IPS DF 4.7 (cell line): ENCODE measurements around the gene KCNK3.

Experiments used
- DNase-seq: peaks from one replicate; pipeline ENCODE4 v3.0.0-alpha.2; 2013; ENCODE audit warnings: low spot score; ENCODE audit errors: extremely low read depth

The KCNK3 gene

DNA sequence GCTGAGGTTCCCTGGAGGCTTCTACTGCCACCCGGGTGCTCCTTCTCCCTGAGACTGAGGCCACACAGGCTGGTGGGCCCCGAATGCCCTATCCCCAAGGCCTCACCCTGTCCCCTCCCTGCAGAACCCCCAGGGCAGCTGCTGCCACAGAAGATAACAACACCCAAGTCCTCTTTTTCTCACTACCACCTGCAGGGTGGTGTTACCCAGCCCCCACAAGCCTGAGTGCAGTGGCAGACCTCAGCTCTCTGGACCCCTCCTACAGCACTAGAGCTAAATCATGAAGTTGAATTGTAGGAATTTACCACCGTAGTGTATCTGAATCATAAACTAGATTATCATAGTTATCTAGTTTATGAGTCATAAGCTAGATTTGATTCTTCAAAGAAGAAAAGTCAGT lies 86.0 kb downstream of the KCNK3 start:
- DNase-seq: no peak

DNA sequence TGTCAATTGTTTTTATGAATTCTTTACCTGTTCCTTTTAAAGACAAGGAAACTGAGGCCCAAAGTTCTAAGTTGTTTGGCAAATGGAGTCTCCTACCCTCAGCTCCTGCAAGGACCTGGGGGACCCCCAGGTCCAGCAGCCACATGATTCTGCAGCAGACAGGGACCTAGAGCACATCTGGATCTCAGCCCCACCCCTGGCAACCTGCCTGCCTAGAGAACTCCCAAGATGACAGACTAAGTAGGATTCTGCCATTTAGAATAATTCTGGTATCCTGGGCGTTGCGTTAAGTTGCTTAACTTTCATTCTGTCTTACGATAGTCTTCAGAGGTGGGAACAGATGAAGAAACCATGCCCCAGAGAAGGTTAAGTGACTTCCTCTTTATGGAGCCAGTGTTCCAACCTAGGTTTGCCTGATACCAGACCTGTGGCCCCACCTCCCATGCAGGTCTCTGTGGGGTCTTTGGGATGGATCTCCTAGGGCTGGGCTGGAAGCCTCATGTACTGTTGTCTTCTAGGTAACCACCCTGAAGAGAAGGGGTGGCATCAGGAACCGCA lies 87.8 kb downstream of the KCNK3 start:
- no peak for DNase-seq
